Naive thymus-derived CD8-positive, alpha-beta T cell (primary cell): ENCODE data around the gene CACNA1C. TPM values are rescaled to one million over a fixed set of nuclear protein-coding genes. Genes with fewer than 3 reads are reported as not detected.

Experiments used
- ATAC-seq, 2 donors: fragments of 150-1000 bp; cut with Tn5 transposase in 1 of 2; sonication (Bioruptor Pico), chemical (Tn5 transposase) in 1 of 2; 1 replicate in 1 of 2; 2 replicates in 1 of 2; pipeline ENCODE4 v1.10.0; 2021; ENCODE audit warnings: mild to moderate bottlenecking in 2 of 2, moderate library complexity in 2 of 2
- POLR2A ChIA-PET: fragments of 350-600 bp; sonication (Branson Sonifier 250); formaldehyde crosslinking; loops from one replicate; lab custom pipeline; 2021; ENCODE audit warnings: antibody characterized with exemption; lab: Charles Lee
- DNase-seq, 10 donors: peaks; one replicate each; pipeline versions ENCODE4 v3.0.0 to v3.0.0-alpha.2; 2020 to 2022
- H3K27ac Mint-ChIP-seq, 10 donors: one replicate each; pipeline ENCODE4 v1.8.0; 2020 to 2022; ENCODE audit warnings: mild to moderate bottlenecking in 10 of 10, mixed read lengths in 10 of 10, moderate library complexity in 4 of 10, inconsistent platforms in 1 of 10
- H3K27me3 Mint-ChIP-seq, 5 donors: one replicate each; pipeline ENCODE4 v1.8.0; 2021 to 2022; ENCODE audit warnings: mixed read lengths in 5 of 5
- H3K36me3 Mint-ChIP-seq, 3 donors: one replicate each; pipeline ENCODE4 v1.8.0; 2020 to 2022; ENCODE audit warnings: mixed read lengths in 3 of 3, mild to moderate bottlenecking in 2 of 3, inconsistent platforms in 1 of 3
- H3K4me1 Mint-ChIP-seq, 4 donors: one replicate each; pipeline ENCODE4 v1.8.0; 2021 to 2022; ENCODE audit warnings: mixed read lengths in 4 of 4
- H3K4me3 Mint-ChIP-seq, 10 donors: one replicate each; pipeline ENCODE4 v1.8.0; 2020 to 2022; ENCODE audit warnings: mild to moderate bottlenecking in 10 of 10, mixed read lengths in 10 of 10, moderate library complexity in 6 of 10, inconsistent platforms in 1 of 10
- H3K9me3 Mint-ChIP-seq, 9 donors: one replicate each; pipeline ENCODE4 v1.8.0; 2020 to 2022; ENCODE audit warnings: mixed read lengths in 9 of 9, mild to moderate bottlenecking in 3 of 9, inconsistent platforms in 1 of 9, moderate library complexity in 1 of 9
- polyA plus RNA-seq, 3 donors: library from polyadenylated mRNA; unstranded; fragments of 300-500 nt; fragmentation: Illumina TruSeq; gene quantifications; one replicate each; pipeline ENCODE4 v1.2.3, GENCODE V29; 2021
- total RNA-seq, 8 experiments: library from RNA in 2 of 8; stranded (reverse) in 2 of 8; gene quantifications; one replicate each; pipeline ENCODE4 v1.2.3 and lab custom pipeline; 2021 to 2026

CACNA1C gene
- total and polyA plus RNA-seq, 5 experiments from 2014 or later, result 0.05 to 0.21 (median 0.16) TPM

GRCh38 chr12:2457933-2458414 is 405.2 kb downstream of the CACNA1C start:
- Mint-ChIP-seq H3K4me3 (no peak overlapping the region), H3K27me3 (no peaks in the 10 kb centered on the region), H3K27ac (no peak overlapping the region), H3K4me1 (peaks cover 0 to 18% (median 3%) of the 10 kb centered on the region in 4 donors), H3K36me3 (no peaks in the 10 kb centered on the region), H3K9me3 (no peaks in the 10 kb centered on the region)
- DNase-seq (no peak), ATAC-seq (no peak)
- POLR2A ChIA-PET, result no interaction called here

GRCh38 chr12:2460051-2460670 is 407.4 kb downstream of the CACNA1C start:
- Mint-ChIP-seq H3K9me3 (no peaks in the 10 kb centered on the region), H3K27me3 (peaks cover 0 to 2% (median 0%) of the 10 kb centered on the region in 5 donors), H3K27ac (no peak overlapping the region), H3K4me1 (peaks cover 0 to 18% (median 3%) of the 10 kb centered on the region in 4 donors), H3K36me3 (no peaks in the 10 kb centered on the region), H3K4me3 (no peak overlapping the region)
- ATAC-seq (peak in 1 of 2 donors; percentile 79), DNase-seq (peak in 4 of 10 donors; percentile 1 to 21 (median 3))
- POLR2A ChIA-PET, result no interaction called here

- H3K36me3 Mint-ChIP-seq, result no peaks in the 10 kb centered on the region
- H3K4me1 Mint-ChIP-seq, result peaks cover 0 to 18% (median 3%) of the 10 kb centered on the region in 4 donors
- DNase-seq, result no peak
- peaks cover 0 to 3% (median 1%) of the 10 kb centered on the region in 5 donors for H3K27me3 Mint-ChIP-seq
- H3K9me3 Mint-ChIP-seq, result no peaks in the 10 kb centered on the region
- POLR2A ChIA-PET, result no interaction called here
- no peak for ATAC-seq
- no peak overlapping the region for H3K4me3 Mint-ChIP-seq
- H3K27ac Mint-ChIP-seq, result no peak overlapping the region
Measured at GRCh38 chr12:2461046-2461445, 408.3 kb downstream of the CACNA1C start.

GRCh38 chr12:2461645-2462044 is 408.9 kb downstream of the CACNA1C start:
- H3K27ac Mint-ChIP-seq, result no peak overlapping the region
- no peaks in the 10 kb centered on the region for H3K36me3 Mint-ChIP-seq
- no peaks in the 10 kb centered on the region for H3K9me3 Mint-ChIP-seq
- H3K4me3 Mint-ChIP-seq, result no peak overlapping the region
- peaks cover 0 to 3% (median 2%) of the 10 kb centered on the region in 5 donors for H3K27me3 Mint-ChIP-seq
- ATAC-seq, result no peak
- POLR2A ChIA-PET, result no interaction called here
- peaks cover 0 to 18% (median 3%) of the 10 kb centered on the region in 4 donors for H3K4me1 Mint-ChIP-seq
- DNase-seq, result no peak

GRCh38 chr12:2462087-2462486 is 409.3 kb downstream of the CACNA1C start:
- Mint-ChIP-seq H3K27me3 (peaks cover 0 to 8% (median 2%) of the 10 kb centered on the region in 5 donors), H3K27ac (no peak overlapping the region)
- DNase-seq, result no peak

GRCh38 chr12:2463719-2464118 is 410.9 kb downstream of the CACNA1C start:
- Mint-ChIP-seq H3K9me3 (no peaks in the 10 kb centered on the region), H3K4me1 (peaks cover 0 to 18% (median 3%) of the 10 kb centered on the region in 4 donors), H3K27ac (no peak overlapping the region), H3K36me3 (no peaks in the 10 kb centered on the region), H3K4me3 (no peak overlapping the region), H3K27me3 (peaks cover 0 to 10% (median 2%) of the 10 kb centered on the region in 5 donors)
- ATAC-seq (no peak), DNase-seq (no peak)
- POLR2A ChIA-PET, result no interaction called here

More at GRCh38 chr12:2462087-2462486, 409.3 kb downstream of the CACNA1C start:
- Mint-ChIP-seq H3K36me3 (no peaks in the 10 kb centered on the region), H3K9me3 (no peaks in the 10 kb centered on the region), H3K4me3 (no peak overlapping the region), H3K4me1 (peaks cover 0 to 18% (median 3%) of the 10 kb centered on the region in 4 donors)
- POLR2A ChIA-PET, result no interaction called here
- ATAC-seq, result no peak

- ATAC-seq, result no peak
- Mint-ChIP-seq H3K9me3 (no peaks in the 10 kb centered on the region), H3K27me3 (peaks cover 0 to 10% (median 2%) of the 10 kb centered on the region in 5 donors), H3K36me3 (no peaks in the 10 kb centered on the region), H3K4me1 (peaks cover 0 to 10% (median 3%) of the 10 kb centered on the region in 4 donors), H3K27ac (peak overlapping the region in 1 of 10 donors; percentile 18), H3K4me3 (no peak overlapping the region)
- POLR2A ChIA-PET, result no interaction called here
- DNase-seq, result no peak
Measured at GRCh38 chr12:2465681-2466080, 412.9 kb downstream of the CACNA1C start.

- no peaks in the 10 kb centered on the region for H3K9me3 Mint-ChIP-seq
- H3K4me1 Mint-ChIP-seq, result peaks cover 0 to 5% (median 1%) of the 10 kb centered on the region in 4 donors
- POLR2A ChIA-PET, result no interaction called here
- ATAC-seq (no peak), DNase-seq (no peak)
- H3K36me3 Mint-ChIP-seq, result no peaks in the 10 kb centered on the region
- H3K4me3 Mint-ChIP-seq, result no peak overlapping the region
- no peak overlapping the region for H3K27ac Mint-ChIP-seq
- peaks cover 0 to 10% (median 2%) of the 10 kb centered on the region in 5 donors for H3K27me3 Mint-ChIP-seq
Measured at GRCh38 chr12:2466211-2466610, 413.4 kb downstream of the CACNA1C start.

- Mint-ChIP-seq H3K36me3 (no peaks in the 10 kb centered on the region), H3K27me3 (peaks cover 0 to 10% (median 2%) of the 10 kb centered on the region in 5 donors), H3K27ac (no peak overlapping the region), H3K9me3 (no peaks in the 10 kb centered on the region), H3K4me1 (peaks cover 0 to 2% (median 0%) of the 10 kb centered on the region in 4 donors), H3K4me3 (no peak overlapping the region)
- POLR2A ChIA-PET, result no interaction called here
- no peak for DNase-seq
- no peak for ATAC-seq
Measured at GRCh38 chr12:2467447-2468195, 414.8 kb downstream of the CACNA1C start.

- Mint-ChIP-seq H3K4me3 (no peak overlapping the region), H3K27me3 (peaks cover 0 to 7% (median 3%) of the 10 kb centered on the region in 5 donors), H3K9me3 (no peaks in the 10 kb centered on the region), H3K4me1 (no peaks in the 10 kb centered on the region), H3K27ac (no peak overlapping the region), H3K36me3 (no peaks in the 10 kb centered on the region)
- POLR2A ChIA-PET, result no interaction called here
- ATAC-seq (no peak), DNase-seq (no peak)
Measured at GRCh38 chr12:2475984-2476383, 423.2 kb downstream of the CACNA1C start.

GRCh38 chr12:2477009-2477766 is 424.4 kb downstream of the CACNA1C start:
- no peak for ATAC-seq
- H3K4me1 Mint-ChIP-seq, result no peaks in the 10 kb centered on the region
- DNase-seq, result no peak
- H3K4me3 Mint-ChIP-seq, result no peak overlapping the region
- no peaks in the 10 kb centered on the region for H3K9me3 Mint-ChIP-seq
- POLR2A ChIA-PET, result no interaction called here
- peaks cover 0 to 7% (median 3%) of the 10 kb centered on the region in 5 donors for H3K27me3 Mint-ChIP-seq
- H3K36me3 Mint-ChIP-seq, result no peaks in the 10 kb centered on the region
- no peak overlapping the region for H3K27ac Mint-ChIP-seq

- DNase-seq (no peak), ATAC-seq (no peak)
- Mint-ChIP-seq H3K9me3 (no peaks in the 10 kb centered on the region), H3K4me1 (no peaks in the 10 kb centered on the region), H3K36me3 (no peaks in the 10 kb centered on the region), H3K27me3 (peaks cover 0 to 6% (median 5%) of the 10 kb centered on the region in 5 donors), H3K27ac (no peak overlapping the region), H3K4me3 (no peak overlapping the region)
- POLR2A ChIA-PET, result no interaction called here
Measured at GRCh38 chr12:2479851-2480535, 427.2 kb downstream of the CACNA1C start.
